Central memory CD8-positive, alpha-beta T cell (primary cell): Measurements from ENCODE around the gene SUV39H2.
"Not testable (repeated sequence)": the region's sequence is repeated elsewhere in the genome, so short reads cannot be mapped to it uniquely, and the experiment has no call there.

Experiments used
- ATAC-seq: fragments of 150-1000 bp; cut with Tn5 transposase; replicated peaks from 2 replicates; pipeline ENCODE4 v1.10.0; 2022; ENCODE audit warnings: mild to moderate bottlenecking, moderate FRiP score, moderate number of reproducible peaks; ENCODE audit not compliant: poor library complexity, severe bottlenecking; ENCODE audit errors: extremely low read depth
- DNase-seq, 2 donors: peaks; one replicate each; pipeline ENCODE4 v3.0.0; 2021; ENCODE audit warnings: low spot score in 2 of 2
- H3K27ac Mint-ChIP-seq: one replicate; pipeline ENCODE4 v1.8.0; 2022; ENCODE audit warnings: low read depth, mild to moderate bottlenecking, moderate library complexity, mixed read lengths
- H3K27me3 Mint-ChIP-seq: one replicate; pipeline ENCODE4 v1.8.0; 2022; ENCODE audit warnings: mixed read lengths
- H3K36me3 Mint-ChIP-seq: one replicate; pipeline ENCODE4 v1.8.0; 2022; ENCODE audit warnings: mild to moderate bottlenecking, moderate library complexity, mixed read lengths; ENCODE audit not compliant: insufficient read depth
- H3K4me1 Mint-ChIP-seq: one replicate; pipeline ENCODE4 v1.8.0; 2022; ENCODE audit warnings: mixed read lengths
- H3K4me3 Mint-ChIP-seq: one replicate; pipeline ENCODE4 v1.8.0; 2022; ENCODE audit warnings: mild to moderate bottlenecking, moderate library complexity, mixed read lengths
- H3K9me3 Mint-ChIP-seq: one replicate; pipeline ENCODE4 v1.8.0; 2022; ENCODE audit warnings: mixed read lengths

Gene SUV39H2

DNA sequence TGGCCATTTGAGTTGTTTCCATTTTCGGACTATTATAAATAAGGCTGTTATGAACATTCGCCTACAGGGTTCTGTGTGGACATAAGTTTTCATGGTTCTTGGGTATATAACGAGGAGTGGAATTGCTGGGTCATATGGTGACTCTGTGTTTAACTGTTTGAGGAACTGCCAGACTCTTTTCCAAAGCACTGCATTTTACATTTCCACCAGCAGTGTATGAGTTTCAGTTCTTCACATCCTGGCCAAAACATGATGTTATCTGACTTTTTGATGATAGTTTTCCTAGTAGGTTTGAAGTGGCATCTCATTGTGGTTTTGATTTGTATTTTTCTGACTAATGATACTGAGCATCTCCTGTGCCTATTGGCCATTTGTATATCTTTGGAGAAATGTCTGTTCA lies 5.4 kb downstream of the SUV39H2 start:
- Mint-ChIP-seq H3K27me3 (no peaks in the 10 kb centered on the region), H3K4me1 (peaks cover 11% of the 10 kb centered on the region), H3K36me3 (peaks cover 4% of the 10 kb centered on the region), H3K4me3 (no peak overlapping the region), H3K27ac (no peak overlapping the region), H3K9me3 (no peaks in the 10 kb centered on the region)
- no peak for DNase-seq
- ATAC-seq = no peak

DNA sequence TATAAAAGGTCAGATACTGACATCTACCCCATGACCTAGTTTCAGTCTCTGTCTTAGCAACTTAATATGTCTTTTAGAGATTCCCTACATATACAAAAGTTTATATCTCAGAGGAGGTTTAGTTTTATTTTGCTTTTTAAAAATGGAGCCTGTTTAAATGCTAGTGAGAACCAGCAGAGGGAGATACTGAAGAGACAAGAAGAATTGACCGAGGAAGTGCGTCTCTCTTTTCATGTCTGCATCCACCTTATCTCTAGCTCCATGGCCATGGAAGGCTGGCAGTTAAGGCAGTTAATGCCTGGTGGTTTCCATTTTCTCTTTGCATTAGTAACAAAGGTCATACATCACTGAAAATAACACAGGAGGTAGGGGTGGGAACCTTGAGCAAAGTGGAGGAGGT lies 10.7 kb downstream of the SUV39H2 start:
- DNase-seq (no peak), ATAC-seq (no peak)
- Mint-ChIP-seq H3K9me3 (no peaks in the 10 kb centered on the region), H3K27me3 (no peaks in the 10 kb centered on the region), H3K27ac (no peak overlapping the region), H3K4me3 (no peak overlapping the region), H3K4me1 (no peaks in the 10 kb centered on the region), H3K36me3 (peaks cover 4% of the 10 kb centered on the region)

DNA sequence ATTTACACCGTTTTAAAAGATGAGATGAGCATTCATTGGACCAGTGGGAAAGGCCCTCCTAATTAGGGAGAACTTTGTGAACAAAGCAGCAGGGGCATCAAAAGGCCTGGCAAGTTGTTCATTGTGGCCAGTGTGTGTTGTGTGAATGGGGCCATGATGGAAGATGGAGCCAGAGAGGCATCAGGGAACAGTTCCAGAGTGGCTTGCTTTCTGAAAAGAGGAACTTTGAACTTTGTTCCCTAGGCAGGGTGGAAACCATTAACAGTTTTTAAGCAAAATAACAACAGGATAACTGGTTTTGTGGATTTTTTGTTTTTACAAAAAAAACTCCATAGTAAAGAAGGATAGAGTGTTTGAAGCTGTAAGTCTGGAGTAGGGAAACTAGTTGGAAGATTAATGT lies 12.5 kb downstream of the SUV39H2 start:
- Mint-ChIP-seq H3K9me3 (no peaks in the 10 kb centered on the region), H3K4me1 (no peaks in the 10 kb centered on the region), H3K27ac (no peak overlapping the region), H3K36me3 (peaks cover 5% of the 10 kb centered on the region), H3K27me3 (no peaks in the 10 kb centered on the region), H3K4me3 (no peak overlapping the region)
- DNase-seq (no peak), ATAC-seq (no peak)

DNA sequence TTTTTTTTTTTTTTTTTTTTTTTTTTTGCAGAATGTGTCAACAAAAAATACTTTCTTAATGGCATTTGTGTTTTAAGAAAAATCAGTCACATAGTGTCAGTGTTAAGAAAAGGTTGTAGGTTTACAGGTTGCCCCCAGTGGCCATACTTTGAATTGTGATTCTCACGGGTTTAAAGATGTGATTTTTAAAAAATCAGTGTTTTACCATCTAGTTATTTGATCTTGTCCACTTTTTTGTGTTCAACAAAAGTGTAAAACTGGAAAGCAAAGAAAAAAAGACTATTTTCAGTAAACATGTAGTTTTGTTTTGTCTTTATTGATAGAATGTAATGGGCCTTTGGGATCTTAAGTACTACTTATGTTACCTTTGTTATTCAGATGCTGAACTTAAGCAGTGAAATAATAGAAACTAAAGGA lies 25.7 kb downstream of the SUV39H2 start:
- ATAC-seq (peak; percentile 79), DNase-seq (peak in 1 of 2 donors; percentile 15)
- Mint-ChIP-seq H3K27me3 (no peaks in the 10 kb centered on the region), H3K4me3 (no peak overlapping the region), H3K4me1 (no peaks in the 10 kb centered on the region), H3K36me3 (peaks cover 18% of the 10 kb centered on the region), H3K9me3 (no peaks in the 10 kb centered on the region), H3K27ac (no peak overlapping the region)

DNA sequence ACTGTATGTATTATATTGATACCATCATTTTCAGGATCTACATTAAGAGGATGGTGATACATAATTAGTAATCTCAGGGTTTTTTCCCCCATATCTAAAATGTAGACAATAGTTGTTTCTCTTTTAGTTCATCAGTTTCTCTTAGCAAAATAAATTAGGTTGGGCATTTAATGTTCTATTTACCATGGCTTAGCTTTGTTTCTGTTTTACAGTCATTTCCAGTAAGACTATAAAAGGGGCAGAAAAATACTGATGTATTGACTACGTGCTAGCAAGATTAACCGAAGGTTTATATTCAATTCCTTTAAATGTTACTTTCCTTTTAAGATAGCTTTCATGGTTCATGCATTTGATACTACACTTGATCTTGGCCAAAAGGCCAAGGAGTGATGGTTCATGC lies 26.2 kb downstream of the SUV39H2 start:
- Mint-ChIP-seq H3K27ac (no peak overlapping the region), H3K4me1 (no peaks in the 10 kb centered on the region), H3K27me3 (no peaks in the 10 kb centered on the region), H3K36me3 (peaks cover 22% of the 10 kb centered on the region), H3K4me3 (no peak overlapping the region), H3K9me3 (no peaks in the 10 kb centered on the region)
- ATAC-seq (no peak), DNase-seq (no peak)

DNA sequence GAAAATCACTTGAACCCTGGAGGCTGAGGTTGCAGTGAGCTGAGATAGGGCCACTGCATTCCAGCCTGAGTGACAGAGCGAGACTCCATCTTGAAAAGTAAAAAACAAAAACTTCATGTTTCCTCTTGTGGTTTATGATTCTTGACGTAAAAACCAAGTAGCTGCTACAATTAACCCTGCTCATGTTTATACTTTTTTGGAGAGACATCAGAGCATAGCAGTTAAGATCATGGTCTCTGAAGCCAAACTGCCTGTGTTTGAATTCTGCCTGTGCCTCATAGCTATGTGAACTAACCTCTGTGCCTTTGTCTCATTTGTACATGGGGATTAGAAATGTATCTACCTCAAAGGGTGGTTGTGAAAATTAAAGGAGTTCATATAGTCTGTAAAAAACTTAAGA lies 27.2 kb downstream of the SUV39H2 start:
- Mint-ChIP-seq H3K4me1 (peaks cover 4% of the 10 kb centered on the region), H3K4me3 (no peak overlapping the region), H3K36me3 (peaks cover 32% of the 10 kb centered on the region), H3K9me3 (no peaks in the 10 kb centered on the region), H3K27me3 (no peaks in the 10 kb centered on the region), H3K27ac (no peak overlapping the region)
- no peak for DNase-seq
- ATAC-seq = no peak

DNA sequence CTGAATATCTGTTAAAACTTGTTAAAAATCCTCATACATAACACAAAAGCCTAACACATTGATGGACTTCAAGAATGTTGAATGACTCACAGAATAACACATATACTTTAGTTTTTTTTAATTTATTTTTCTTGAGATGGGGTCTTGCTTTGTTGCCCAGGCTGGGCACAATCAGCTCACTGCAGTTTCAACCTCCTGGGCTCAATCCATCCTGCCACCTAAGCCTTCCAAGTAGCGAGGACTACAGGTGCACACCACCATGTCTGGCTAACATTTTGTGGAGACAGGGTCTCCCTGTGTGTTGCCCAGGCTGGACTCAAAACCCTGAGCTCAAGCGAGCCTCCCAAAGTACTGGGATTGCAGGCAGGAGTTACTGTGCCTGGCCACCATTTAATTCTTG lies 28.1 kb downstream of the SUV39H2 start:
- ATAC-seq (no peak), DNase-seq (no peak)
- no peak overlapping the region for H3K4me3 Mint-ChIP-seq
- no peak overlapping the region for H3K27ac Mint-ChIP-seq
- H3K27me3 Mint-ChIP-seq = no peaks in the 10 kb centered on the region
- H3K36me3 Mint-ChIP-seq = peaks cover 41% of the 10 kb centered on the region
- H3K9me3 Mint-ChIP-seq = no peaks in the 10 kb centered on the region
- H3K4me1 Mint-ChIP-seq = peaks cover 13% of the 10 kb centered on the region

DNA sequence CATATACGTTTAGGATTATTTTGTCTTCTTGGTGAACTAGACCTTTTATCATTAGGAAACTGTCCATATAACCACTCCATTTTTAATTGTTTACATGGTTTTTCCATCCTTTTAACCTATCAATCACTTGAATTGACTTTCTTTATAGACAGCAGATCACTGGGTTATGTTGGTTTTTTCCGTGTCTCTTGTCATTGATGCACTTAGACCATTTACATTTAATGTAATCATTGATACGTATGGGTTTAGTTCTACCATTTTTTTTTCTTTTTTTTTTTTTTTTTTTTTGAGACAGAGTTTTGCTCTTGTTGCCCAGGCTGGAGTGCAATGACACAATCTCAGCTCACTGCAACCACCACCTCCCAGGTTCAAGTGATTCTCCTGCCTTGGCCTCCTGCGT lies 28.9 kb downstream of the SUV39H2 start:
- ATAC-seq, H3K4me3 Mint-ChIP-seq, H3K27ac Mint-ChIP-seq, H3K9me3 Mint-ChIP-seq, H3K27me3 Mint-ChIP-seq, DNase-seq: not testable (repeated sequence)
- H3K36me3 Mint-ChIP-seq = peaks cover 43% of the 10 kb centered on the region
- peaks cover 13% of the 10 kb centered on the region for H3K4me1 Mint-ChIP-seq

DNA sequence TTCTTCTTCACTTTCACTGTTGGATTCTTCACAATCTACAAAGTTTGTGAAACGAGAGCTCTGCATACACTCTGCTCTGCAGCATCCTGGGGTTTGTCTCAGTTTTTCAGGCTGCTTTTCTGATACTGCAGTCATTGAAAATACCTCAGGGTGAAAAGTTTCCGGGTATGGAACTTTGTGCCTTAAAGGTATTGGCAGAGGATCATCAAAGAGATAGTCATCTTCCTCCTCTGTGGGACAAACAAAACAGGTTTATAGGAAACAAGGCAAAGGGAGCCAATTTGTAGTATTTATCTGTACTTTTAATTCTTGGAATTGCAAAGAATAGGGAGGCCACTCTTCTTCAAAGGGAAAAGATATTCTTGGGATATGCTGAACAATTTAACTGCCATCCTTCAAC lies 30.4 kb downstream of the SUV39H2 start:
- no peaks in the 10 kb centered on the region for H3K9me3 Mint-ChIP-seq
- H3K36me3 Mint-ChIP-seq = peaks cover 54% of the 10 kb centered on the region
- no peaks in the 10 kb centered on the region for H3K27me3 Mint-ChIP-seq
- peaks cover 19% of the 10 kb centered on the region for H3K4me1 Mint-ChIP-seq
- peak overlapping the region; percentile 22 for H3K27ac Mint-ChIP-seq
- DNase-seq (no peak), ATAC-seq (no peak)
- no peak overlapping the region for H3K4me3 Mint-ChIP-seq

DNA sequence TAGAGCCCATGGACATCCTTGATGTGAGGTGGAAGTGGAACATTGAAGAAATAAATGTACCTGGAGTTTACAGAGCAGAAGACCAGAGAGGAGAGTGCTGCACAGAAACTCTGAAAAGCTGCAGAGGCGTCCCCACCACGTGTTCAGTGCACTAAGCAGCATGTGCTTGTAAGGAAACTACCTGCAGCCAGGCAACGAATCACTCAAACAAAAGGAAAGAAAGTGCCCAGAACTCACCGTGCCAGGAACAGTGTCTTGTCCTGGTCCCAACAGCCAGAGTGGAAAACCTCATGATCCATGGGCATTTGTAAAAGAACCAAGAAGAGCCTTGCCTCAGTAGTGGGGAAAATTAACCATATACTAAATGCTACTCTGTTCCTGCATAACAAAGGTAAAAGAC lies 32.3 kb downstream of the SUV39H2 start:
- H3K27ac Mint-ChIP-seq = no peak overlapping the region
- DNase-seq (no peak), ATAC-seq (no peak)
- H3K9me3 Mint-ChIP-seq = no peaks in the 10 kb centered on the region
- H3K36me3 Mint-ChIP-seq = peaks cover 67% of the 10 kb centered on the region
- H3K4me1 Mint-ChIP-seq = peaks cover 31% of the 10 kb centered on the region
- no peaks in the 10 kb centered on the region for H3K27me3 Mint-ChIP-seq
- no peak overlapping the region for H3K4me3 Mint-ChIP-seq

DNA sequence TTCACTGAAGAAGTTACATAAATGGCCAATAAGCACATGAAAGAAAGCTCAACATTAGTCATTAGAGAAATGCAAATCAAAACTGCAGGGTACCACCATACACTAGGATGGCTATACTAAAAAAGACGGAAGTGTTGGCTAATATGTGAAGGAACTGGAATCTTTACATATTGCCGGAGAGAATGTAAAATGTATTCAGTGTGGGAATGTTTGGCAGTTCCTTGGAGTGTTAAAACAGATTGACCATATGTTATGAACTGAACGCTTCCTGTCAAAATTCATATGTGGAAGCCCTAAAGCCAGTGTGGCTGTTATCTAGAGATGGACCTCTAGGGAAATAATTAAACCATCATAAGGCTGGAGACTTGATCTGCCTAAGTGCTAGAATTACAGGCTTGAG lies 33.1 kb downstream of the SUV39H2 start:
- Mint-ChIP-seq H3K4me1 (peaks cover 34% of the 10 kb centered on the region), H3K36me3 (peaks cover 76% of the 10 kb centered on the region), H3K4me3 (no peak overlapping the region), H3K27ac (no peak overlapping the region), H3K27me3 (no peaks in the 10 kb centered on the region), H3K9me3 (no peaks in the 10 kb centered on the region)
- ATAC-seq (no peak), DNase-seq (no peak)

DNA sequence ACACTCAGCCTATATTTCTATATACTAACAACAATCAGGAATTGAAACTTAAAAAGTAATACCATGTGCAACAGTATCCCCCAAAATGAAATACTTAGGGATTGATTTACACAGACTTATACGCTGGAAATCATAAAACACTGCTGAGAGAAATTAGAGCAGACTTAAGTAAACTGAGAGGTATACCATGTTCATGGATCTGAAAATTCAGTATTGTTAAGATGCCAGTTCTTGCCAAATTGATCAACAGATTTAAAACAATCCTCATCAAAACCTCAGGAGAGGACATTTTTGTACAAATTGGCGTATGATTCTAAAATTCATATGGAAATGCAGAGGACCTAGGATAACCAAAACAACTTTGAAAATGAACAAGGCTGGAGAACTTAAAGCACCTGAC lies 37.9 kb downstream of the SUV39H2 start:
- H3K27me3 Mint-ChIP-seq = no peaks in the 10 kb centered on the region
- H3K27ac Mint-ChIP-seq = no peak overlapping the region
- H3K36me3 Mint-ChIP-seq = peaks cover 80% of the 10 kb centered on the region
- peaks cover 23% of the 10 kb centered on the region for H3K4me1 Mint-ChIP-seq
- DNase-seq (no peak), ATAC-seq (no peak)
- no peak overlapping the region for H3K4me3 Mint-ChIP-seq
- no peaks in the 10 kb centered on the region for H3K9me3 Mint-ChIP-seq

DNA sequence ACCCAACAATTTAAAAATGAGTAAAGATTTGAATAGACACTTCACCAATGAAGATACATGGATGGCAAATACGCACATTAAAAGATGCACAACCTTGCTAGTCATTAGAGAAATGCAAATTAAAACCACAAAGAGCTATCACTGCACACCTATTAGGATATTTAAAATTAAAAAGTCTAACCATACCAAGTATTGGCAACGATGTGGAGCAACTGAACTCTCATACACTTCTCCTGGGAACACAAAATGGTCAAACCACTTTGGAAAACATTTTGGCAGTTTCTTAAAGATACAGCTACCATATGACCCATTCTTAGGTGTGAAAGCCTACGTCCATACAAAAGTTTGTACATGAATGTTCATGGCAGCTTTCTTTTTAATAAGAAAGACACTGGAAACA lies 39.2 kb downstream of the SUV39H2 start:
- Mint-ChIP-seq H3K4me3 (no peak overlapping the region), H3K27me3 (no peaks in the 10 kb centered on the region), H3K27ac (no peak overlapping the region), H3K36me3 (peaks cover 85% of the 10 kb centered on the region), H3K4me1 (peaks cover 21% of the 10 kb centered on the region), H3K9me3 (no peaks in the 10 kb centered on the region)
- ATAC-seq = no peak
- DNase-seq = no peak

DNA sequence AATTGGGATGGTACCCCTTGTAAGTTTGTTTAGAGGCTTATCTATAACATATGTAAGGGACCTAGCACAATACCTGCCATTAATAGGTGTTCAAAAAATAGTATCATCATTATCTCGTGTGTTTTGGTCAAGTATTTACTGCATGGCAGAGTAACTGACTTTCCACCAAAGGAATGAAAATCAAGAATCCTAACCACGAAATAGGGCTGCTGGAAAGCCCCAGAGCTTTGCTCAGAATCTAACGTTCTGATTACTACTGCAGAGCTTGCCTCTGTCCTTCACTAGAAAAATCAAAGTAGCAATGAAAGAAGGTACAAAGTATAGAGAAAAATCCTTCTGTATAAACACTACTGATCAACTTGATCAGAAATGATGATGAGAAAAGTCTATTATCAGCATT lies 40.3 kb downstream of the SUV39H2 start:
- no peak for DNase-seq
- H3K36me3 Mint-ChIP-seq = peaks cover 78% of the 10 kb centered on the region
- H3K4me3 Mint-ChIP-seq = no peak overlapping the region
- no peaks in the 10 kb centered on the region for H3K27me3 Mint-ChIP-seq
- H3K9me3 Mint-ChIP-seq = no peaks in the 10 kb centered on the region
- ATAC-seq = no peak
- H3K27ac Mint-ChIP-seq = no peak overlapping the region
- peaks cover 16% of the 10 kb centered on the region for H3K4me1 Mint-ChIP-seq
